SH-SY5Y (cell line): ENCODE results near the gene CTAGE4.

Experiments
- GATA2 ChIP-seq: IDR thresholded peaks from 2 replicates; pipeline ENCODE4 v1.6.1; 2011; ENCODE audit warnings: mild to moderate bottlenecking, low read depth, low read length
- GATA3 ChIP-seq: IDR thresholded peaks from 2 replicates; pipeline ENCODE4 v1.6.1; 2011; ENCODE audit warnings: low read depth, mild to moderate bottlenecking, low read length, moderate library complexity

DNA sequence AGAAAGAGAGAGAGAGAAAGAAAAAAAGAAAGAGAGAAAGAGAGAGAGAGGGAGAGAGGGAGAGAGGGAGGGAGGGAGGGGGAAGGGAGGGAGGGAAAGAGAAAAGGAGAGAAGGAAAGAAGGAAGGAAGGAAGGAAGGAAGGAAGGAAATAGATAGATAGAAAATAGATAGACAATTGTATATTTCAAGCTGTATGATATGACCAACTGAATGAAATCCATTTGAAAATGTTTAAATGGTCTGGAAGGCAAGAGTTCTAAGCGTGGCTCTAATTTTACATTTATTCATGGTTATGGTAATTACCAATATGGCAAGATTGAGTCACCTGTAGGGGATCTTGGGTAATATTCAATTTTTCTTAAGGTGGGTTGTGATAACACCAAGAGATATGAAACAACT is 24.4 kb upstream of the CTAGE4 start:
- TF ChIP-seq GATA2 = no peak
- no peak for TF ChIP-seq GATA3
